Myocyte (in vitro differentiated cells): ENCODE data around the gene MEF2C. TPM values are rescaled to one million over a fixed set of nuclear protein-coding genes. Genes with fewer than 3 reads are reported as not detected.
A peak's percentile ranks its signal among the peaks of the same experiment; 100 is the strongest.

Experiments used
- DNase-seq: peaks from one replicate; pipeline ENCODE4 v3.0.0-alpha.2; 2012; ENCODE audit warnings: low read depth
- total RNA-seq: library from RNA; depleted of rRNA; stranded (reverse); fragments of >200 nt; gene quantifications from 2 replicates; pipeline ENCODE4 v1.2.3, GENCODE V29; 2014

The MEF2C gene
- total RNA-seq, 1 donor from 2014 or later: 364 TPM

- no peak for DNase-seq
Observed at GRCh38 chr5:88761939-88762338, 121.0 kb downstream of the MEF2C start.

- DNase-seq: peak; percentile 25
Observed at GRCh38 chr5:88761269-88761850, 121.6 kb downstream of the MEF2C start.

GRCh38 chr5:88760527-88760926, 122.5 kb downstream of the MEF2C start:
- no peak for DNase-seq

- no peak for DNase-seq
Observed at GRCh38 chr5:88758591-88758990, 124.4 kb downstream of the MEF2C start.

- DNase-seq: no peak
Observed at GRCh38 chr5:88758184-88758583, 124.8 kb downstream of the MEF2C start.

- DNase-seq: no peak
Observed at GRCh38 chr5:88756953-88757352, 126.0 kb downstream of the MEF2C start.

- no peak for DNase-seq
Observed at GRCh38 chr5:88748666-88749065, 134.3 kb downstream of the MEF2C start.

GRCh38 chr5:88746438-88746882, 136.5 kb downstream of the MEF2C start:
- peak; percentile 93 for DNase-seq

GRCh38 chr5:88745093-88745696, 137.8 kb downstream of the MEF2C start:
- no peak for DNase-seq

- peak; percentile 56 for DNase-seq
Observed at GRCh38 chr5:88743231-88743834, 139.7 kb downstream of the MEF2C start.

- DNase-seq: no peak
Observed at GRCh38 chr5:88741964-88742363, 141.0 kb downstream of the MEF2C start.

- DNase-seq: no peak
Observed at GRCh38 chr5:88740604-88741185, 142.3 kb downstream of the MEF2C start.

- DNase-seq: no peak
Observed at GRCh38 chr5:88736494-88736893, 146.5 kb downstream of the MEF2C start.

- DNase-seq: no peak
Observed at GRCh38 chr5:88734983-88735382, 148.0 kb downstream of the MEF2C start.

GRCh38 chr5:88734191-88734640, 148.8 kb downstream of the MEF2C start:
- no peak for DNase-seq

GRCh38 chr5:88732862-88733261, 150.1 kb downstream of the MEF2C start:
- no peak for DNase-seq

- no peak for DNase-seq
Observed at GRCh38 chr5:88732181-88732633, 150.8 kb downstream of the MEF2C start.

- DNase-seq: no peak
Observed at GRCh38 chr5:88729829-88730182, 153.2 kb downstream of the MEF2C start.

GRCh38 chr5:88729084-88729828, 153.7 kb downstream of the MEF2C start:
- peak; percentile 82 for DNase-seq

GRCh38 chr5:88727705-88728313, 155.2 kb downstream of the MEF2C start:
- DNase-seq: peak; percentile 37

GRCh38 chr5:88725454-88725853, 157.5 kb downstream of the MEF2C start:
- DNase-seq: no peak
